Suprapubic skin (tissue), 3 donors: Measurements from ENCODE around the gene OR2G6.
"Not testable (repeated sequence)": the region's sequence is repeated elsewhere in the genome, so short reads cannot be mapped to it uniquely, and the experiment has no call there.

Source experiments
- EP300 ChIP-seq: sonication (generic); formaldehyde crosslinking; IDR thresholded peaks from one replicate; pipeline ENCODE4 v1.6.1; 2017; ENCODE audit warnings: antibody characterized with exemption
- POLR2A ChIP-seq, 2 donors: fragments of 450-650 bp; IDR thresholded peaks; one replicate each; pipeline ENCODE4 v1.6.1; 2017; ENCODE audit warnings: antibody characterized with exemption in 2 of 2, mild to moderate bottlenecking in 2 of 2, moderate library complexity in 2 of 2
- TF ChIP-seq, protein P1 (sequence below), 2 donors: fragments of 200-600 bp in 1 of 2; fragments of 450-650 bp in 1 of 2; sonication (generic) in 1 of 2; IDR thresholded peaks; one replicate each; pipeline ENCODE4 v1.5.1; 2016 to 2019; ENCODE audit warnings: antibody characterized with exemption in 2 of 2, mild to moderate bottlenecking in 1 of 2, moderate library complexity in 1 of 2

DNA sequence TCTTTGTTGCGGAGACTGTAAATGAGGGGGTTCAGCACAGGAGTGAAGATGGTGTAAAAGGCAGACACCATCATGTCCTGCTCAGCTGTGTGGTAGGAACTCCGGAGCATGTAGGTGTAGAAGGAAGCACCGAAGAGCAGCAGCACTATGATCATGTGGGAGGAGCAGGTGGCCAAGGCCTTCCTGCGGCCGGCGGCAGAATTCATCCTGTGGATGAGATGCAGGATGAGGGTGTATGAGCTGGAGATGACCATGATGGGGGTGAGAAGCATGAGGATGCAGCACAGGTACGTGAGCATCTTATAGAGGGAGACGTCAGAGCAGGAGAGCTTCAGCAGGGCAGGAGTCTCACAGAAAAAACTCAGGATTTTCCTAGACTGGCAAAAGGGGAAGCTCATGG is 66.0 kb downstream of the OR2G6 start:
- TF ChIP-seq, protein P1, sequence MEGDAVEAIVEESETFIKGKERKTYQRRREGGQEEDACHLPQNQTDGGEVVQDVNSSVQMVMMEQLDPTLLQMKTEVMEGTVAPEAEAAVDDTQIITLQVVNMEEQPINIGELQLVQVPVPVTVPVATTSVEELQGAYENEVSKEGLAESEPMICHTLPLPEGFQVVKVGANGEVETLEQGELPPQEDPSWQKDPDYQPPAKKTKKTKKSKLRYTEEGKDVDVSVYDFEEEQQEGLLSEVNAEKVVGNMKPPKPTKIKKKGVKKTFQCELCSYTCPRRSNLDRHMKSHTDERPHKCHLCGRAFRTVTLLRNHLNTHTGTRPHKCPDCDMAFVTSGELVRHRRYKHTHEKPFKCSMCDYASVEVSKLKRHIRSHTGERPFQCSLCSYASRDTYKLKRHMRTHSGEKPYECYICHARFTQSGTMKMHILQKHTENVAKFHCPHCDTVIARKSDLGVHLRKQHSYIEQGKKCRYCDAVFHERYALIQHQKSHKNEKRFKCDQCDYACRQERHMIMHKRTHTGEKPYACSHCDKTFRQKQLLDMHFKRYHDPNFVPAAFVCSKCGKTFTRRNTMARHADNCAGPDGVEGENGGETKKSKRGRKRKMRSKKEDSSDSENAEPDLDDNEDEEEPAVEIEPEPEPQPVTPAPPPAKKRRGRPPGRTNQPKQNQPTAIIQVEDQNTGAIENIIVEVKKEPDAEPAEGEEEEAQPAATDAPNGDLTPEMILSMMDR (IDR thresholded peaks at IDR 0.05) = not testable (repeated sequence)
- not testable (repeated sequence) for TF ChIP-seq POLR2A (IDR thresholded peaks at IDR 0.05); EP300
